ENCODE results near the gene SDK1. TPM values are rescaled to one million over a fixed set of nuclear protein-coding genes. Genes with fewer than 3 reads are reported as not detected.

SDK1 gene
- total and polyA plus RNA-seq, 2 donors (not counting 3 experiments of a cell fraction or from before 2014, with no cell fraction given): 1.6 to 3.9 TPM

DNA sequence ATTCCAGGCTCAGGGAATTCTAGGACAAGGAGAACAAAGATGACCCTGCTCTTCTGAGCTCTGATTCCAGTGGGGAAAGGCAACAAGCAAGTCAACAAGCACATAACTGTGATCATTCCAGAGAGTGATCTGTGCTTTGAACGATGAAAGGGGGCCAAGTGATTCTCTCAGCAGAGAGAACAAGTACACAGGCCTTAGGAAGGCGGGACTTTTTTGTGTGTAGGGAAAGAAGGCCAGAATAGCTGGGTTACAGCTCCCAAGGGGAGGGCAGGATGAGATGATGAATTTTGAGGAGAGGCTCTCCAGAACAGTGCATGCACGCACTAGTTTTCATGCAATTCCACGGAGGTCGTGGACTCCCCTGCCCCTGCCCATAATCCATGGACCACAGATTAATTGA lies 565.2 kb downstream of the SDK1 start:
- Histone ChIP-seq H3K9ac (replicated peaks; ENCODE audit: extremely low read depth, insufficient read depth, low read length) (no peak overlapping the region), H3K79me2 (ENCODE audit: control insufficient read depth, insufficient read depth, low read length) (no peaks in the 10 kb centered on the region), H3K4me1 (ENCODE audit: control insufficient read depth, extremely low read depth, insufficient read depth, low read length) (no peaks in the 10 kb centered on the region), H3K4me2 (ENCODE audit: insufficient read depth, low read length) (no peak overlapping the region), H2AFZ (ENCODE audit: low read depth, low read length) (no peak overlapping the region), H3K9me3 (replicated peaks; ENCODE audit: control insufficient read depth, insufficient read depth, low read length) (no peaks in the 10 kb centered on the region), H3K27ac (ENCODE audit: insufficient read depth, low read depth, low read length) (no peak overlapping the region), H3K4me3 (replicated peaks in 1 of 3; ENCODE audit: insufficient read depth in 1 of 3, low read depth in 1 of 3, low read length in 3 of 3) (no peak overlapping the region), H3K36me3 (ENCODE audit: control insufficient read depth in 2 of 2, extremely low read depth in 1 of 2, insufficient read depth in 2 of 2, low read length in 2 of 2) (no peaks in the 10 kb centered on the region), H3K27me3 (ENCODE audit: control insufficient read depth in 2 of 2, insufficient read depth in 2 of 2, low read length in 2 of 2) (no peaks in the 10 kb centered on the region), H3K9me1 (replicated peaks; ENCODE audit: control insufficient read depth, extremely low read depth, insufficient read depth, low read length) (no peaks in the 10 kb centered on the region), H4K20me1 (replicated peaks; ENCODE audit: control insufficient read depth, extremely low read depth, insufficient read depth, low read length) (no peaks in the 10 kb centered on the region)
- intact Hi-C loops (cut with micrococcal nuclease) (no loop called here), dilution Hi-C loops (cut with MboI; ENCODE audit: extremely low pct_ligation_motif_present, low sequenced_read_pairs) (no loop called here)
- ChIA-PET POLR2A (no interaction called here), CTCF (no interaction called here)
- FAIRE-seq: no peak
- no TSS peak for BruUV-seq (replicated peaks)
- TF ChIP-seq POLR2AphosphoS5 (IDR thresholded peaks at IDR 0.05; ENCODE audit: insufficient read depth, low read depth, low read length): no peak
- TF ChIP-seq EZH2 (IDR thresholded peaks at IDR 0.05; ENCODE audit: borderline replicate concordance, low read depth, low read length, severe bottlenecking): no peak
- no peak for TF ChIP-seq MYC (IDR thresholded peaks at IDR 0.05; ENCODE audit: low read depth, low read length)
- TF ChIP-seq, protein P1, sequence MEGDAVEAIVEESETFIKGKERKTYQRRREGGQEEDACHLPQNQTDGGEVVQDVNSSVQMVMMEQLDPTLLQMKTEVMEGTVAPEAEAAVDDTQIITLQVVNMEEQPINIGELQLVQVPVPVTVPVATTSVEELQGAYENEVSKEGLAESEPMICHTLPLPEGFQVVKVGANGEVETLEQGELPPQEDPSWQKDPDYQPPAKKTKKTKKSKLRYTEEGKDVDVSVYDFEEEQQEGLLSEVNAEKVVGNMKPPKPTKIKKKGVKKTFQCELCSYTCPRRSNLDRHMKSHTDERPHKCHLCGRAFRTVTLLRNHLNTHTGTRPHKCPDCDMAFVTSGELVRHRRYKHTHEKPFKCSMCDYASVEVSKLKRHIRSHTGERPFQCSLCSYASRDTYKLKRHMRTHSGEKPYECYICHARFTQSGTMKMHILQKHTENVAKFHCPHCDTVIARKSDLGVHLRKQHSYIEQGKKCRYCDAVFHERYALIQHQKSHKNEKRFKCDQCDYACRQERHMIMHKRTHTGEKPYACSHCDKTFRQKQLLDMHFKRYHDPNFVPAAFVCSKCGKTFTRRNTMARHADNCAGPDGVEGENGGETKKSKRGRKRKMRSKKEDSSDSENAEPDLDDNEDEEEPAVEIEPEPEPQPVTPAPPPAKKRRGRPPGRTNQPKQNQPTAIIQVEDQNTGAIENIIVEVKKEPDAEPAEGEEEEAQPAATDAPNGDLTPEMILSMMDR (IDR thresholded peaks at IDR 0.05; ENCODE audit: extremely low read depth in 1 of 2, insufficient read depth in 1 of 2, low read depth in 1 of 2, low read length in 2 of 2): no peak
- TF ChIP-seq GATA2 (IDR thresholded peaks at IDR 0.05; ENCODE audit: insufficient read depth, insufficient read length, low read depth, low read length): no peak
- TF ChIP-seq JUN (IDR thresholded peaks at IDR 0.05; ENCODE audit: borderline replicate concordance, insufficient read depth, insufficient read length, low read depth): no peak
- no peak for TF ChIP-seq FOS (IDR thresholded peaks at IDR 0.05; ENCODE audit: borderline replicate concordance, insufficient read depth, low read length)
- DNase-seq (ENCODE audit: low read depth, low spot score): no peak

Data from endothelial cell of umbilical vein (primary cell).